Coronary artery (tissue), 2 donors: ENCODE results near the gene MIR17HG.
"Not testable (repeated sequence)": the region's sequence is repeated elsewhere in the genome, so short reads cannot be mapped to it uniquely, and the experiment has no call there.

Experiments
- DNase-seq: peaks from one replicate; pipeline ENCODE4 v3.0.0-alpha.2; 2017; ENCODE audit warnings: low spot score
- H3K27ac ChIP-seq, 2 donors: fragments of 200-600 bp; sonication (generic); one replicate each; pipeline ENCODE4 v1.5.1; 2016 to 2019
- H3K4me3 ChIP-seq: fragments of 200-600 bp; sonication (generic); 2 replicates; pipeline ENCODE4 v1.5.1; 2016; ENCODE audit warnings: mild to moderate bottlenecking, moderate library complexity
- TF ChIP-seq, protein P1 (sequence below): fragments of 200-600 bp; sonication (generic); IDR thresholded peaks from one replicate; pipeline ENCODE4 v1.5.1; 2019; ENCODE audit warnings: antibody characterized with exemption

The MIR17HG gene

DNA sequence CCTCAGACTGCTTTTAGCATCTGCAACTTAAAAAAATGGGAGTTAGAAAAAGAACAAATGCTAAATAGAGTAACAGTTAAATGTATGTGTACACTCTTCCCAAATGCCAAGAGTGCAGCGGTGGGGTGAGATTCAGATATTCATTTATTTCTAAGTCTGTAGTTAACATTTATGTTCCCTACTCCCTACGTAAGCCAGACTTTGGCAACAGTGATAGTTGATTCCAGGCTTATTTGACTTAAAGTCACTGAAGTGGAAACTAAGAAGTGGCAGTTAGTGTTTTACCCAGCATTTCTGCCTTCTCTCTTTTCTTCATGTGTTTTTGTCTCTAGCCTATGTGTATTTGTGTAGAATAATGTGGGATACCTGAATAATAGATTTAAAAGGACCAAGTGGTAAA lies 4.5 kb downstream of the MIR17HG start:
- H3K27ac ChIP-seq: no peak overlapping the region
- no peak overlapping the region for H3K4me3 ChIP-seq
- TF ChIP-seq, protein P1, sequence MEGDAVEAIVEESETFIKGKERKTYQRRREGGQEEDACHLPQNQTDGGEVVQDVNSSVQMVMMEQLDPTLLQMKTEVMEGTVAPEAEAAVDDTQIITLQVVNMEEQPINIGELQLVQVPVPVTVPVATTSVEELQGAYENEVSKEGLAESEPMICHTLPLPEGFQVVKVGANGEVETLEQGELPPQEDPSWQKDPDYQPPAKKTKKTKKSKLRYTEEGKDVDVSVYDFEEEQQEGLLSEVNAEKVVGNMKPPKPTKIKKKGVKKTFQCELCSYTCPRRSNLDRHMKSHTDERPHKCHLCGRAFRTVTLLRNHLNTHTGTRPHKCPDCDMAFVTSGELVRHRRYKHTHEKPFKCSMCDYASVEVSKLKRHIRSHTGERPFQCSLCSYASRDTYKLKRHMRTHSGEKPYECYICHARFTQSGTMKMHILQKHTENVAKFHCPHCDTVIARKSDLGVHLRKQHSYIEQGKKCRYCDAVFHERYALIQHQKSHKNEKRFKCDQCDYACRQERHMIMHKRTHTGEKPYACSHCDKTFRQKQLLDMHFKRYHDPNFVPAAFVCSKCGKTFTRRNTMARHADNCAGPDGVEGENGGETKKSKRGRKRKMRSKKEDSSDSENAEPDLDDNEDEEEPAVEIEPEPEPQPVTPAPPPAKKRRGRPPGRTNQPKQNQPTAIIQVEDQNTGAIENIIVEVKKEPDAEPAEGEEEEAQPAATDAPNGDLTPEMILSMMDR: no peak
- DNase-seq: no peak

DNA sequence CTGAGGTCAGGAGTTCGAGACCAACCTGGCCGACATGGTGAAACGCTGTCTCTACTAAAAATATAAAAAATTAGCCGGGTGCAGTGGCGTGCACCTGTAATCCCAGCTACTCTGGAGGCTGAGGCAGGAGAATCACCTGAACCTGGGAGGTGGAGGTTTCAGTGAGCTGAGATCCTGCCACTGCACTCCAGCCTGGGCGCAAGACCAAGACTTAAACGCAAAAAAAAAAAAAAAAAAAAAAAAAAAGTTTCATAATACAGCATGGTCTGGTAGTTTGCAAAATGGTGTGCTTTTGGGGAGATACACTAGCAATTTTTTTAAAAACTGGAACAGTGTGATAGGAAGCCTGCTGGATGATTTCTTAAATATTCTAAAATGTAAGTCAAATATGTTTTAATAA lies 5.4 kb downstream of the MIR17HG start:
- H3K4me3 ChIP-seq, DNase-seq, H3K27ac ChIP-seq: not testable (repeated sequence)

DNA sequence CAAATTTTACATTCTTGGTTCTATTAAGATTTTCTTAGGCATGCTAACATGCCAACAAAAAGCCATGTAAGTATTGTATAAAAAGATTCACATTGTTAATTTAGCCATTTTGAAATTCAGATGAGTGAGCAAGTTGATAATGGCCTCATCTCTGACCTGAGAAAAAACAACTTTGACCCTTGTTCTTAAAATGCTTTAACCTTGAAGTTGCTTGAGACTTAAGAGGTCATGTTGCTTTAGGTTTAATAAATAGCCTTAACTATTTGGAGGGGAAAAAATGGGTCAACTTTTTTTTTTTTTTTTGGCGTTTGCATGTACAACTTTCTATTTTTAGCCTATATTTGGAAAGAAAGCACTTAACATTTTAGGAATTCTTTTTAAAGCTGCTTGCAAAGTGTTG lies 6.0 kb downstream of the MIR17HG start:
- no peak overlapping the region for H3K4me3 ChIP-seq
- H3K27ac ChIP-seq: no peak overlapping the region
- TF ChIP-seq, protein P1: no peak
- no peak for DNase-seq

DNA sequence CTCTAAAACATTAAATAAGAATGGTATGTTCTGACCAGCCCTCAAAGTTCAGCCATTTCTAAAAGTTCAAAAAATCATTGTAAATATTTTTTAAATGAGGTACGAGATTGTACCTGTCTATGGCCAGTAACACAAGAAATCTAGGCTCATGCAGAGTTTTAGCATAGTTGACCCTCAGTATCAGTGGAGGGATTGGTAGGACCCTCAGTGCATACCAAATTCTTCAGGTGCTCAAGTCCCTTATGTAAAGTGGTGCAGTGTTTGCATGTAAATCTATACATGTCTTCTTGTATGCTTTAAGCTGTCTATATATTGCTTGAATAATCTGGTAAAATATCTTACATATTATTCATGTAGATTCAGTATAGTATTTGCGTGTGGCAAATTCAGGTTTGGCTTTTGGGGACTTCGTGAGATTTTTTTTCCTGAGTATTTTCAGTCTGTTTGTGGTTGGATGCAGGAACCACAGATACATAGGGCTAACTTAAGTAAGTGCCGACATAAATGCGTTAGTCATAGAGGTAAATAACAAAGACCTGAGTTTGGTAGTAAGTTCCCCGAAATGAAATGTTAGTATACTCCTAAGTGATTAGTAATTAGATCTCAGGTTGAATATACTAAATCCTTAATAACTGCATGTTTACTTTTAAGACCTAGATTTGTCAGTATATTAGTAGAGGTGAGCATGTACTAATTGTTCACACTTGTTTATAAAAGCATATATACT lies 7.8 kb downstream of the MIR17HG start:
- TF ChIP-seq, protein P1: no peak
- no peak for DNase-seq
- Histone ChIP-seq H3K4me3 (no peak overlapping the region), H3K27ac (no peak overlapping the region)

DNA sequence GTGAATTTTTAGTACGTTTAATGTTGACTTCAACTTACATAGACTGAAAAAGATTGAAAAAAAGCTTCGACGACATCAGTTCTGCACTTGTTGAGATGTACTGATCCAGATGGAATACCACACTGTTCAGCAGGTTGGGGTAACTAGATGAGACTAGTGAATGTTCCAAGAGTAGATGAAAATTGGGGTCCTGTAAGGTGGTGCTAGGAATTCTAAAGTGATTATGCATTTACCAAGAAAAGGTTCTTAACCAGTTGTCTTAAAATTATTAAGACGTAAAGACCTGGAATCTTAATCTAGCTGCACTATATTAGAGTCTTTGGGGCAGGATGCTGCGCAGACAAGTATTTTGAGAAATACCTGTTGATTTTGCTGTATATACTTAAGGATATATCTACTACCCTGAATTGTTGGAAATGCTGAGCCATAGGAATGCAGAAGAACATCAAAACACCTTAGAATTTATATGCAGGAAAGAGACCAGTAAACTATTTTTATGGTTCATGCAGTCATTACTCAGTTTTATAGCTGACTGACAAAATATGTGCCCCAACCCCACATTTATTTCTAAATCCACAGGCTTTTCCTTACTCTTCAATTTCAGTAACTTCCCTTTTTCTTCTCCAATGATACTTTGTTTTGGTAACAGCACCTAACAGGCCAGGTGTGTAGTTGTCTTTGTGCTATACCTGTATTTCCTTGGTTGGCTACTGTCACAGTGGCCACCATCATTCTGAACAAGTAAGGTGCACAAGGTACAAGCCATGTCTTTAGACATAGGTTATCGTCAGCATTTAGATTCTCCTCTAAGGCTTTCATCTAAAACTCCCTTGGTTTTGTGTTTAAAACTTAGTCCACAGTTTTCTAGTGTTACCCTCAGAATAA lies 8.6 kb downstream of the MIR17HG start:
- TF ChIP-seq, protein P1: no peak
- DNase-seq: no peak
- no peak overlapping the region for H3K27ac ChIP-seq
- H3K4me3 ChIP-seq: no peak overlapping the region

DNA sequence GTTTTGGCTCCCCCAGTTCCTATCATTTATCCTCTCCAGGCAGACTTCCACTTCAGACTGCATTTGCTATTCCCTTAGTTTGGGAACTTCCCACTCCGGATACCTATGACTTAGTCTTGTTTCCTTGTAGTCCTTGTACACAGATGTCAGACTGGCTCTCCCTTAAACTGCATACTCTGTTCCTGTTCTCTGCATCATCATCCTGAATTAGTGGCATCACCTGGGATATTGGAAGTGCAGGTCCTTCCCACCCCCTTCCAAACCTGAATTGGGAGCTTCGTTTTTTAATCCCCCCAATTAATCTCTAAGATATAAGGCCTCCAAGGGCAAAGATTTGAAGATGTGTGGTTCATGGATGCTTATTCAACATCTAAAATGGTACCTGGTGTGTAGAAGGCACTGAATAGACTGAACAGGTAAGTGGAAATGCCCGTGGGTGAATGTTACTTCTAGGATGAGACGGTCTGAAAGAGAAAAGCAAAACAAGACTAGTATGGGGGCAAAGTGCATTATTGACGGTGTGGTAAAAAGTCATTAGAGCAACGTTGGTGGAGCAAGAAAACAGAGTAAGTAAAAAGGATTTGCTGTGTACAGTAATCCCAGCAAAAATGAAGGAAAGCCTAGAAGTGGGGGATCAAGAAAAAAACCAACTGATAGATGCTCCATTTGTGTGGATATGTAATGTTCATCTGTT lies 9.6 kb downstream of the MIR17HG start:
- H3K4me3 ChIP-seq: no peak overlapping the region
- TF ChIP-seq, protein P1: no peak
- DNase-seq: no peak
- H3K27ac ChIP-seq: no peak overlapping the region

DNA sequence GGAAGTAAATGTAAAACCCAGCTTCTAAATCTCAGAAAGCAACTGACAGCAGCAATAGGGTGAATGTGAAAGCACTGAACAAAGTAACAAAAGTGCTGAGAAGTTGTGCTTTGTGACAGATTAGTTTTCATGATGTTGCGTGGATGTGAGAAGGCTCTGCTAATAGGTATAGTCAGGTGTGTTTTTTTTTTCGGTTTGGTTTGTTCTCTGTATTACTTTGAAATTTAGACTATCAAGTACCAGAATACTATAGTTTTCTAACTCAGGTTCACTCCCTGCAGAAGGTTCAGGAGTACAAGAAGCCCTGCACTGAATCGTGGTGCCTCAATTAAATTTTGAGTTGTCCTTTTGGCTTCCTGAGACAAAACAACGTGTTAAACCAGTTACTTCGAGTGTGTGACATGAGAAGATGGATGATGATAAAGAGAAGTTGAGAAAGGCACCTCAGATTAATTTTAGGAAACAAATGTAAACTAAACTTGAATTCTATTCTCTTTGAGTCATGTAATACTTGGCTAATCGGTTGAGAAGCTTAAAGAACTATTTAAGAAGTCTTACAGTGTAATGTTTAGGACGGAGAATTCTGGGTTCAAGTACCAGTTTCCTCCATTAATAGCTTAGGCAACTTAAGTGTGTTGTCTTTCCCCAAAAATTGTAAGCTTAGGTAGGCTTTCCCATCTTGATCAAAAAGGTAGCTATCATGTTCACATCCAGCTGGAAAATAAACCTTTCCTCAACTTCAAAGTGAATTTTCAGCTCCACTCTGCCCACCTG lies 10.3 kb downstream of the MIR17HG start:
- TF ChIP-seq, protein P1: no peak
- Histone ChIP-seq H3K27ac (no peak overlapping the region), H3K4me3 (no peak overlapping the region)
- DNase-seq: no peak
